ENCODE measurements around the gene PRDM16. TPM values are rescaled to one million over a fixed set of nuclear protein-coding genes. Genes with fewer than 3 reads are reported as not detected.

PRDM16 gene
- total and polyA plus RNA-seq, 2 of the 8 experiments (the other 6 are each of a cell fraction or from before 2014, with no cell fraction given) = 0.39 to 0.43 TPM

DNA sequence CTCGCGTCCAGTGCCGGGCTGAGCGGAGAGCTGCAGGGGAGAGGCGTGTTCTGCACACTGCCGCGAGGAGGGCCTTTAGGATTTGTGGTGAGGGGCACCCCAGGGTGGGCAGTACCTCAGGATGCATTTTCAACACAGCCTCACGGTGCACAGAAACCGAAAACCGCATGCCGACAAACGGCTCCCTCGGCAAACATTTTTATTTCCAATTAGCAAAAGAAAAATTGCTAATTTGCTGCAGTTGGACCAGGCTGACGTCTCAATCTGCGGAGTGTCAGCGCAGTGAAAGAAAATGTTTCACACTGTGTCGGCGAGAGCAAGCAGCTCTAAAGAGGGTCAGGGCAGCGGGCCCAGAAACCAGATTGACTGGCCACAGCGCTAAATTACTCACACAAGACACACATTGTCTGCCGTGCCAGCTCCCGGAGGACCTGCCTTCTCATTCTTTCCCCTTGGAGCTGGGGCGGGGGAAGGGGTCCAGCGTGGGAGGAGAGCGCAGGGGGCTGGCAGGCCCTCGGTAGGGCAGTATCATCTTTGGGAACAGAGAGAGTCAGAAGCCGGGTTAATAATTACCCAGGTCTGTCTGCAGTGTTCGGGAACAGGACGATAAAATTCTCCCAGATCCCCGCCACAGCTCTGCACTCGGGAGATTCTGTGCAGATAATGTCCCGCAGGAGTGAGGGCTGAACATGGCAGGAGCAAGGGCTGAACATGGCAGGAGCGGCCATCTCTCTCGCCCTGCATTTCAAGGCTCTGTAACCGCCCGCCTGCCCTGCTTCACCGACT lies 150.2 kb downstream of the PRDM16 start:
- Histone ChIP-seq H3K14ac (ENCODE audit: insufficient read length) (no peak overlapping the region), H2AFZ (ENCODE audit: low read length) (no peak overlapping the region), H3K56ac (replicated peaks; ENCODE audit: insufficient read length, low read depth, low read length) (no peak overlapping the region), H4K20me1 (replicated peaks in 1 of 2; ENCODE audit: control insufficient read depth in 1 of 2, insufficient read depth in 2 of 2, low read length in 2 of 2) (no peaks in the 10 kb centered on the region), H2BK120ac (replicated peaks; ENCODE audit: low read depth, low read length) (no peak overlapping the region), H3K4me3 (ENCODE audit: extremely low read depth in 1 of 4, insufficient read depth in 2 of 4, low read depth in 3 of 4, low read length in 4 of 4) (no peak overlapping the region), H3K79me2 (ENCODE audit: control insufficient read depth in 1 of 2, insufficient read depth in 2 of 2, low read length in 2 of 2) (no peaks in the 10 kb centered on the region), H3K27ac (ENCODE audit: low read depth, low read length) (no peak overlapping the region), H3K4me2 (ENCODE audit: insufficient read depth in 1 of 2, low read depth in 2 of 2, low read length in 2 of 2) (no peak overlapping the region), H4K8ac (ENCODE audit: extremely low read depth, insufficient read depth, low read length) (no peak overlapping the region), H3K18ac (ENCODE audit: extremely low read depth, low read length) (no peak overlapping the region), H2BK20ac (ENCODE audit: low read length) (no peak overlapping the region), H3K4ac (replicated peaks; ENCODE audit: insufficient read length, low read depth, low read length) (no peak overlapping the region), H3K9me3 (ENCODE audit: insufficient read depth in 2 of 2, low read depth in 1 of 2, low read length in 1 of 2) (no peaks in the 10 kb centered on the region), H3K23ac (ENCODE audit: insufficient read length) (no peak overlapping the region), H3K27me3 (replicated peaks in 1 of 4; ENCODE audit: control insufficient read depth in 3 of 4, extremely low read depth in 1 of 4, insufficient read depth in 3 of 4, low read length in 3 of 4) (no peaks in the 10 kb centered on the region), H3K79me1 (ENCODE audit: low read depth, low read length) (no peaks in the 10 kb centered on the region), H2BK15ac (ENCODE audit: low read length) (no peak overlapping the region), H2BK12ac (ENCODE audit: low read depth, low read length) (no peak overlapping the region), H4K5ac (ENCODE audit: insufficient read length, low read depth, low read length) (no peak overlapping the region), H2BK5ac (ENCODE audit: low read depth, low read length) (no peak overlapping the region), H2AK5ac (ENCODE audit: low read depth, low read length) (no peak overlapping the region), H3K36me3 (ENCODE audit: control insufficient read depth in 2 of 4, insufficient read depth in 4 of 4, low read length in 3 of 4) (no peaks in the 10 kb centered on the region), H3K9ac (replicated peaks in 1 of 4; ENCODE audit: extremely low read depth in 1 of 4, low read depth in 3 of 4, low read length in 3 of 4) (no peak overlapping the region), H4K91ac (replicated peaks; ENCODE audit: insufficient read length, low read length) (no peak overlapping the region), H3K4me1 (replicated peaks in 1 of 4; ENCODE audit: control insufficient read depth in 3 of 4, insufficient read depth in 4 of 4, low read length in 3 of 4) (peaks cover 0 to 7% (median 4%) of the 10 kb centered on the region in 4 experiments; a peak in 4 of 7 replicates), H3K23me2 (ENCODE audit: low read depth, low read length) (no peaks in the 10 kb centered on the region)
- DNase-seq (ENCODE audit: low read depth in 1 of 2, low spot score in 2 of 2) = no peak
- ChIA-PET CTCF (ENCODE audit: partially characterized antibody) (interaction anchor here (0.6 to 1.7 kb wide), 4 partner anchors 23 to 205 kb away, joined by 3 to 6 read pairs (median 4); no protein-coding TSS in a partner anchor), POLR2A (ENCODE audit: partially characterized antibody) (no interaction called here)
- FAIRE-seq = no peak
- 87% methylated on average over 31 of the region's 37 CpGs; no CpG with 5 or more reads in 1 of the 2 experiments for WGBS, 2 experiments (ENCODE audit: extremely low coverage in 1 of 2, insufficient coverage in 1 of 2, insufficient read length in 1 of 2, insufficient replicate concordance in 2 of 2, low coverage in 1 of 2, low lambda C conversion rate in 2 of 2, missing lambda C conversion rate in 1 of 2)
- no peak for TF ChIP-seq TAF7 (optimal IDR thresholded peaks at IDR 0.05; ENCODE audit: borderline replicate concordance, low read depth, low read length)
- TF ChIP-seq NRF1 (IDR thresholded peaks at IDR 0.05; ENCODE audit: low read depth, low read length) = no peak
- TF ChIP-seq RXRA (IDR thresholded peaks at IDR 0.05; ENCODE audit: insufficient read depth, low read depth, low read length) = no peak
- TF ChIP-seq, protein P1, sequence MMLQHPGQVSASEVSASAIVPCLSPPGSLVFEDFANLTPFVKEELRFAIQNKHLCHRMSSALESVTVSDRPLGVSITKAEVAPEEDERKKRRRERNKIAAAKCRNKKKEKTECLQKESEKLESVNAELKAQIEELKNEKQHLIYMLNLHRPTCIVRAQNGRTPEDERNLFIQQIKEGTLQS (IDR thresholded peaks at IDR 0.05; ENCODE audit: insufficient read depth, low read depth, low read length) = no peak
- no peak for TF ChIP-seq SP2 (IDR thresholded peaks at IDR 0.05; ENCODE audit: low read length)
- TF ChIP-seq BACH1 (IDR thresholded peaks at IDR 0.05; ENCODE audit: low read length) = no peak
- no peak for TF ChIP-seq PHF8 (conservative IDR thresholded peaks at IDR 0.05; ENCODE audit: low read depth, low read length)
- TF ChIP-seq SUZ12 (IDR thresholded peaks at IDR 0.05; ENCODE audit: low read length) = no peak
- no peak for TF ChIP-seq POLR2A (IDR thresholded peaks at IDR 0.05; ENCODE audit: control extremely low read depth in 1 of 2, low read depth in 2 of 2, low read length in 2 of 2)
- no peak for TF ChIP-seq CEBPB (IDR thresholded peaks at IDR 0.05; ENCODE audit: low read depth, low read length)
- TF ChIP-seq KDM4A (IDR thresholded peaks at IDR 0.05; ENCODE audit: low read depth, low read length, severe bottlenecking) = no peak
- TF ChIP-seq CREB1 (IDR thresholded peaks at IDR 0.05) = no peak
- no peak for TF ChIP-seq SP1 (IDR thresholded peaks at IDR 0.05; ENCODE audit: low read depth, low read length)
- TF ChIP-seq GABPA (IDR thresholded peaks at IDR 0.05; ENCODE audit: borderline replicate concordance, insufficient read depth, low read length) = no peak

Data from H1 (cell line).